Measurements from ENCODE around the gene KAT6B. TPM values are rescaled to one million over a fixed set of nuclear protein-coding genes. Genes with fewer than 3 reads are reported as not detected.

The KAT6B gene
- total and polyA plus RNA-seq, 8 donors, result 27.6 to 48.1 (median 42.3) TPM

- TF ChIP-seq CTCF (IDR thresholded peaks at IDR 0.05), result no peak
- H3K27me3 ChIP-seq, result no peaks in the 10 kb centered on the region
- no peak overlapping the region for H3K4me3 ChIP-seq
- no peaks in the 10 kb centered on the region for H3K4me1 ChIP-seq
- intact Hi-C loops (cut with DNase I), result no loop called here
- no peak for DNase-seq
- no peak for ATAC-seq
- H3K36me3 ChIP-seq, result peaks cover 0 to 19% of the 10 kb centered on the region in 2 donors
- H3K27ac ChIP-seq, result no peak overlapping the region
- no peaks in the 10 kb centered on the region for H3K9me3 ChIP-seq
Measured at GRCh38 chr10:74977072-74977471, 150.7 kb downstream of the KAT6B start.

GRCh38 chr10:74977913-74978847 is 151.8 kb downstream of the KAT6B start:
- no peaks in the 10 kb centered on the region for H3K27me3 ChIP-seq
- no peak for TF ChIP-seq CTCF (IDR thresholded peaks at IDR 0.05)
- ATAC-seq (no peak), DNase-seq (no peak)
- H3K27ac ChIP-seq, result no peak overlapping the region
- no peaks in the 10 kb centered on the region for H3K4me1 ChIP-seq
- intact Hi-C loops (cut with DNase I), result no loop called here
- H3K9me3 ChIP-seq, result no peaks in the 10 kb centered on the region
- H3K36me3 ChIP-seq, result peaks cover 0 to 23% of the 10 kb centered on the region in 2 donors
- no peak overlapping the region for H3K4me3 ChIP-seq

- Histone ChIP-seq H3K27ac (no peak overlapping the region), H3K27me3 (no peaks in the 10 kb centered on the region), H3K36me3 (peaks cover 0 to 18% of the 10 kb centered on the region in 2 donors), H3K4me3 (no peak overlapping the region), H3K4me1 (no peaks in the 10 kb centered on the region), H3K9me3 (no peaks in the 10 kb centered on the region)
- TF ChIP-seq CTCF (IDR thresholded peaks at IDR 0.05), result no peak
- ATAC-seq (no peak), DNase-seq (no peak)
- intact Hi-C loops (cut with DNase I), result no loop called here
Measured at GRCh38 chr10:74981831-74982633, 155.6 kb downstream of the KAT6B start.

GRCh38 chr10:74982634-74982982 is 156.2 kb downstream of the KAT6B start:
- Histone ChIP-seq H3K27me3 (no peaks in the 10 kb centered on the region), H3K27ac (no peak overlapping the region), H3K9me3 (no peaks in the 10 kb centered on the region), H3K4me1 (no peaks in the 10 kb centered on the region), H3K4me3 (no peak overlapping the region), H3K36me3 (peaks cover 0 to 18% of the 10 kb centered on the region in 2 donors)
- no peak for DNase-seq
- no peak for ATAC-seq
- no peak for TF ChIP-seq CTCF (IDR thresholded peaks at IDR 0.05)
- intact Hi-C loops (cut with DNase I), result no loop called here

- TF ChIP-seq CTCF (IDR thresholded peaks at IDR 0.05), result no peak
- no peak overlapping the region for H3K27ac ChIP-seq
Measured at GRCh38 chr10:74983383-74983782, 157.0 kb downstream of the KAT6B start.

More at GRCh38 chr10:74983383-74983782, 157.0 kb downstream of the KAT6B start:
- intact Hi-C loops (cut with DNase I), result no loop called here
- no peak overlapping the region for H3K4me3 ChIP-seq
- ATAC-seq (no peak), DNase-seq (no peak)
- no peaks in the 10 kb centered on the region for H3K27me3 ChIP-seq
- peaks cover 0 to 2% of the 10 kb centered on the region in 2 donors for H3K4me1 ChIP-seq
- H3K36me3 ChIP-seq, result peaks cover 0 to 18% of the 10 kb centered on the region in 2 donors
- no peaks in the 10 kb centered on the region for H3K9me3 ChIP-seq

All from left lung (tissue), 10 donors.